Immature natural killer cell (primary cell): ENCODE results near the gene TPSG1. TPM values are rescaled to one million over a fixed set of nuclear protein-coding genes. Genes with fewer than 3 reads are reported as not detected.
"Not testable (repeated sequence)": the region's sequence is repeated elsewhere in the genome, so short reads cannot be mapped to it uniquely, and the experiment has no call there.

ENCODE experiments used
- DNase-seq, 3 donors: peaks; one replicate each; pipeline ENCODE4 v3.0.0; 2022; ENCODE audit warnings: mixed read lengths in 1 of 3
- H3K27ac Mint-ChIP-seq, 6 donors: one replicate each; pipeline ENCODE4 v1.8.0; 2020; ENCODE audit warnings: mixed read lengths in 6 of 6, mild to moderate bottlenecking in 5 of 6, inconsistent platforms in 4 of 6, moderate library complexity in 3 of 6
- H3K27me3 Mint-ChIP-seq, 3 donors: one replicate each; pipeline ENCODE4 v1.8.0; 2020 to 2021; ENCODE audit warnings: low read depth in 3 of 3, mild to moderate bottlenecking in 3 of 3, mixed read lengths in 3 of 3, moderate library complexity in 3 of 3, inconsistent platforms in 1 of 3
- H3K36me3 Mint-ChIP-seq, 3 donors: one replicate each; pipeline ENCODE4 v1.8.0; 2020; ENCODE audit warnings: mixed read lengths in 3 of 3, inconsistent platforms in 2 of 3, mild to moderate bottlenecking in 2 of 3
- H3K4me1 Mint-ChIP-seq, 2 donors: one replicate each; pipeline ENCODE4 v1.8.0; 2020; ENCODE audit warnings: inconsistent platforms in 2 of 2, mild to moderate bottlenecking in 2 of 2, mixed read lengths in 2 of 2, moderate library complexity in 1 of 2
- H3K4me3 Mint-ChIP-seq, 5 donors: one replicate each; pipeline ENCODE4 v1.8.0; 2020; ENCODE audit warnings: mild to moderate bottlenecking in 5 of 5, mixed read lengths in 5 of 5, inconsistent platforms in 3 of 5, moderate library complexity in 3 of 5
- H3K9me3 Mint-ChIP-seq, 6 donors: one replicate each; pipeline ENCODE4 v1.8.0; 2020; ENCODE audit warnings: mild to moderate bottlenecking in 6 of 6, mixed read lengths in 6 of 6, inconsistent platforms in 4 of 6, moderate library complexity in 3 of 6
- polyA plus RNA-seq, 3 donors: library from polyadenylated mRNA; unstranded; fragments of 300-500 nt; fragmentation: Illumina TruSeq; gene quantifications; one replicate each; pipeline ENCODE4 v1.2.3, GENCODE V29; 2021

The TPSG1 gene
- polyA plus RNA-seq, 3 donors from 2014 or later: not detected

- peaks cover 0 to under 1% of the 10 kb centered on the region in 2 donors for H3K4me1 Mint-ChIP-seq
- no peak for DNase-seq
- H3K9me3 Mint-ChIP-seq: no peaks in the 10 kb centered on the region
- no peaks in the 10 kb centered on the region for H3K36me3 Mint-ChIP-seq
- peaks cover 2 to 7% (median 3%) of the 10 kb centered on the region in 3 donors for H3K27me3 Mint-ChIP-seq
- H3K4me3 Mint-ChIP-seq: no peak overlapping the region
- no peak overlapping the region for H3K27ac Mint-ChIP-seq
Measured at GRCh38 chr16:1194665-1195392, 30.2 kb downstream of the TPSG1 start.

GRCh38 chr16:1193825-1194581 lies 31.1 kb downstream of the TPSG1 start:
- no peak for DNase-seq
- no peak overlapping the region for H3K27ac Mint-ChIP-seq
- no peaks in the 10 kb centered on the region for H3K36me3 Mint-ChIP-seq
- peaks cover 2 to 5% (median 3%) of the 10 kb centered on the region in 3 donors for H3K27me3 Mint-ChIP-seq
- no peak overlapping the region for H3K4me3 Mint-ChIP-seq
- H3K9me3 Mint-ChIP-seq: no peaks in the 10 kb centered on the region
- no peaks in the 10 kb centered on the region for H3K4me1 Mint-ChIP-seq

GRCh38 chr16:1193143-1193824 lies 31.8 kb downstream of the TPSG1 start:
- Mint-ChIP-seq H3K4me1 (no peaks in the 10 kb centered on the region), H3K27me3 (peaks cover 2 to 5% (median 3%) of the 10 kb centered on the region in 3 donors), H3K9me3 (no peaks in the 10 kb centered on the region), H3K4me3 (no peak overlapping the region), H3K36me3 (no peaks in the 10 kb centered on the region), H3K27ac (no peak overlapping the region)
- no peak for DNase-seq

- no peak for DNase-seq
- no peak overlapping the region for H3K27ac Mint-ChIP-seq
- H3K4me3 Mint-ChIP-seq: no peak overlapping the region
- H3K27me3 Mint-ChIP-seq: peaks cover 3 to 8% (median 3%) of the 10 kb centered on the region in 3 donors
- no peaks in the 10 kb centered on the region for H3K4me1 Mint-ChIP-seq
- H3K36me3 Mint-ChIP-seq: no peaks in the 10 kb centered on the region
- no peaks in the 10 kb centered on the region for H3K9me3 Mint-ChIP-seq
Measured at GRCh38 chr16:1192384-1193073, 32.5 kb downstream of the TPSG1 start.

GRCh38 chr16:1190789-1191188 lies 34.3 kb downstream of the TPSG1 start:
- H3K9me3 Mint-ChIP-seq, H3K4me3 Mint-ChIP-seq, H3K27ac Mint-ChIP-seq, H3K36me3 Mint-ChIP-seq, H3K27me3 Mint-ChIP-seq, DNase-seq, H3K4me1 Mint-ChIP-seq: not testable (repeated sequence)

- no peak for DNase-seq
- Mint-ChIP-seq H3K36me3 (no peaks in the 10 kb centered on the region), H3K27ac (no peak overlapping the region), H3K9me3 (no peaks in the 10 kb centered on the region), H3K4me3 (no peak overlapping the region), H3K27me3 (peaks cover 1 to 5% (median 3%) of the 10 kb centered on the region in 3 donors), H3K4me1 (no peaks in the 10 kb centered on the region)
Measured at GRCh38 chr16:1189455-1189854, 35.6 kb downstream of the TPSG1 start.

- H3K27ac Mint-ChIP-seq: no peak overlapping the region
Measured at GRCh38 chr16:1188432-1189189, 36.5 kb downstream of the TPSG1 start.

GRCh38 chr16:1185460-1186207 lies 39.4 kb downstream of the TPSG1 start:
- H3K4me1 Mint-ChIP-seq, DNase-seq, H3K9me3 Mint-ChIP-seq, H3K4me3 Mint-ChIP-seq, H3K27ac Mint-ChIP-seq, H3K36me3 Mint-ChIP-seq, H3K27me3 Mint-ChIP-seq: not testable (repeated sequence)

More at GRCh38 chr16:1188432-1189189, 36.5 kb downstream of the TPSG1 start:
- H3K9me3 Mint-ChIP-seq: no peaks in the 10 kb centered on the region
- peaks cover 1 to 5% (median 3%) of the 10 kb centered on the region in 3 donors for H3K27me3 Mint-ChIP-seq
- H3K36me3 Mint-ChIP-seq: no peaks in the 10 kb centered on the region
- H3K4me3 Mint-ChIP-seq: no peak overlapping the region
- peak; percentile 18 to 39 (median 19) for DNase-seq
- H3K4me1 Mint-ChIP-seq: no peaks in the 10 kb centered on the region

- no peaks in the 10 kb centered on the region for H3K4me1 Mint-ChIP-seq
- H3K4me3 Mint-ChIP-seq: no peak overlapping the region
- no peaks in the 10 kb centered on the region for H3K9me3 Mint-ChIP-seq
- no peak overlapping the region for H3K27ac Mint-ChIP-seq
- DNase-seq: no peak
- no peaks in the 10 kb centered on the region for H3K36me3 Mint-ChIP-seq
- H3K27me3 Mint-ChIP-seq: peaks cover 0 to 7% (median 1%) of the 10 kb centered on the region in 3 donors
Measured at GRCh38 chr16:1184980-1185379, 40.1 kb downstream of the TPSG1 start.

- Mint-ChIP-seq H3K27ac (no peak overlapping the region), H3K9me3 (no peaks in the 10 kb centered on the region), H3K4me1 (no peaks in the 10 kb centered on the region), H3K4me3 (no peak overlapping the region), H3K36me3 (no peaks in the 10 kb centered on the region), H3K27me3 (peaks cover 0 to 7% (median 1%) of the 10 kb centered on the region in 3 donors)
- DNase-seq: no peak
Measured at GRCh38 chr16:1184156-1184868, 40.8 kb downstream of the TPSG1 start.

GRCh38 chr16:1182950-1183907 lies 41.8 kb downstream of the TPSG1 start:
- Mint-ChIP-seq H3K27me3 (peaks cover 0 to 7% (median 1%) of the 10 kb centered on the region in 3 donors), H3K36me3 (no peaks in the 10 kb centered on the region), H3K27ac (no peak overlapping the region), H3K9me3 (no peaks in the 10 kb centered on the region), H3K4me3 (no peak overlapping the region), H3K4me1 (no peaks in the 10 kb centered on the region)
- DNase-seq: no peak
